HG03025 (cell line): ENCODE measurements around the gene C1R.

Experiments used
- ATAC-seq: cut with Tn5 transposase; IDR thresholded peaks from one replicate; pipeline ENCODE4 v1.9.1; 2021; ENCODE audit warnings: mild to moderate bottlenecking, moderate library complexity; ENCODE audit not compliant: unreplicated experiment, low FRiP score

The C1R gene

DNA sequence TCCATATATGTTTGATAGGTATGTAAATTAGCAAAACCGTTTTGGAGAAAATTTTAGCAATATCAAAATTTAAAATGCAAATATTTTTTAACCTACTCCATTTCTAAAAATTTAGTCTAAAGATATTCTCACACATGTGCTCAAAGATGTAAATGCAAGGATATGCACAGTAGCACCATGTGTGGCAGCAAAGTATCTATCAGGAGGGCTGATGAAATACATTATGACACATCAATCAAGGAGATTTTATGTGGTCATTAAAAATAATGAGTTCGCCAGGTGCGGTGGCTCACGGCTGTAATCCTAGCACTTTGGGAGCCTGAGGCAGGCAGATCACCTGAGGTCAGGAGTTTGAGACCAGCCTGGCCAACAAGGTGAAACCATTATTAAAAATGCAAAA lies 8.0 kb upstream of the C1R start:
- ATAC-seq = no peak

DNA sequence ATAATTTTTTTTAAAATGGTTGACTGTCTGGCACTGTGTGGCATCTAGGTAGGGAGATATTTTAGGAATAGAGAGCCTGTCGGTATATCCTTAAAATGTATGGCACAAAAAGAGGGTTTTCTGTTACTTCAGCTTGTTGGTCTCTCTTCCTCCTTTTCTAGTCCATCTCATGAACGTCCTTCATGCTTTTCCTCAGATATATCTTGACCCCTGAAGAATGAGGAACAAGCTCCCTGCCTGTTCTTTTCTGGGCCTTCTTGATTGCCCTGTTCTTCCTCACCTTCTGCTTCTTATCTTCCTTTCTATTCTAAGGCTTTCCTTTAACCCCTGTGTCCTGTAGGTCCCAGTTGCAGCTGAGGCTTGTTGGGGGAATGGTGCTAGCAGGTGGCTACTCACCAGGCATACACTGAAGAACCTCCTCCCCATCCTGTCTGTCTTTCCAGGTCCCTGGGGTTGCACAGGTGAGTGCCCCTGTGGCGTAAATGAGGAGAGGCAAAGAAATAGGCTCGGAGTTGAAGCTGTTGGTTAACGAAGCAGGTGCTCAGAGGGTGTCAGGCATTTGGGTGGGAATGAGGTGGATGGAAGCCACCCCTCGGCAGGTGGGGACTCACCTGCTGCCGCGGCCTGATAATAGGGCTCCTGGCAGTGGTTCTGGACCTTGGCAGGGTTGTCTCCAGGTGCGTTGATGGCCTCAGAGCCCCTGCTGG lies 7.2 kb upstream of the C1R start:
- ATAC-seq = no peak

GRCh38 chr12:7096979-7097378 lies 4.7 kb upstream of the C1R start:
- no peak for ATAC-seq

- ATAC-seq = no peak
Observed at GRCh38 chr12:7096006-7096932, 4.0 kb upstream of the C1R start.

DNA sequence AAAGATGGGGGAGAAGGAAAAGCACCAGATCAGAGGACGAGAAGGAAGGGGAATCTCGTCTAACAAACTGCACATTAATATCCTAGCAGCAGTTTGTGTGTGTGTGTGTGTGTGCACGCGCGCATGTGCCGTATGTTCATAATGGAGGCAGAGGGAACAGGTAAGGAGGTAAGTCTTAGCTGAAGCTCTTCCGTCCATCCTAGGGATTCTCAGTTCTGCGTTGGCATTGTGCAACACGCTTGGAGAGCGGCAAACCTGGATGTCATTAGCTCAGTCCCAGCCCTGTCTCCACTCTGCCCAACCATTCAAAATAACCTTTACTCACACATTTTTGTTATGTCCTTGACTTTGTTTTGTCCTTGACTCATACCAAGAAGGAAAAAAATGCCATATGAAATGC lies 1.6 kb upstream of the C1R start:
- ATAC-seq = no peak

DNA sequence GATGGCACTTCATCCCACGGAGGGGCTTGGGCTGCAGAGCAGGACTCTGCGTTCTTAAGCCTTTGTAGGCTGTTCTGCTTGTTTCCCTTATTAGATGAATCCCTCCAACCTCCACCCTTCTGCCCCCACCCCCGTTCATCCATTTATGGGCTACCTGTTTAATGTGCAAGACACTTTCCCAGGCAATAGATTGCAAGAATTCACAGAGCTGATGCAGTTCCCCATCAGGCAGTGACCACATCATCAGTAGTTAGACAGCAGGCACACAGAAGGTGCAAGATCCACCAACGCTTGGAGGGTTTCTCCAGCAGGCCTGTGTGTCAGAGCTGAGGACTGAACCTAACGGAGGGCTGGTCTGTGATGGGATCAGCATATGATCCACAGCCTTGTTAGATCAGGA lies 1.2 kb upstream of the C1R start:
- no peak for ATAC-seq

DNA sequence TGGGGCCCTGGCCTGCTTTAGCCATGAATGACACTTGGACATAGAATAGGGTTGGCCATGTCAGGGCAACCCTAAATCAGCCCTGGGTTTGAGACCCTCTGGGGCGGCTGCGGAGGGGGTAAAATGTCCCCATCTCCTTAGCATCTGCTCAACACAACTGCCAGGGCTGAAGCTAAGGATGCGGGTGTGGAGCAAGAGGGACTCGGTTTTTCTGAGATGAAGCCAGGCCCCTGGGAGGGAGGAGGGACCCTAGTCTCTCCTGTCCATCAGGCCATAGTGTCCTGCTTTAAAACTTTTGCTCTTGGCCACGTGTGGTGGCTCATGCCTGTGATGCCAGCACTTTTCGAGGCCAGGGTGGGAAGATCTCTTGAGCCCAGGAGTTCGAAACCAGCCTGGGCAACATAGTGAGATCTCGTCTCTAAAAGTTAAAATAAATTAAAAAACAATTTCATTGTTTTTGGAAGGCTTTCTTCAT lies 778 bp upstream of the C1R start:
- no peak for ATAC-seq

DNA sequence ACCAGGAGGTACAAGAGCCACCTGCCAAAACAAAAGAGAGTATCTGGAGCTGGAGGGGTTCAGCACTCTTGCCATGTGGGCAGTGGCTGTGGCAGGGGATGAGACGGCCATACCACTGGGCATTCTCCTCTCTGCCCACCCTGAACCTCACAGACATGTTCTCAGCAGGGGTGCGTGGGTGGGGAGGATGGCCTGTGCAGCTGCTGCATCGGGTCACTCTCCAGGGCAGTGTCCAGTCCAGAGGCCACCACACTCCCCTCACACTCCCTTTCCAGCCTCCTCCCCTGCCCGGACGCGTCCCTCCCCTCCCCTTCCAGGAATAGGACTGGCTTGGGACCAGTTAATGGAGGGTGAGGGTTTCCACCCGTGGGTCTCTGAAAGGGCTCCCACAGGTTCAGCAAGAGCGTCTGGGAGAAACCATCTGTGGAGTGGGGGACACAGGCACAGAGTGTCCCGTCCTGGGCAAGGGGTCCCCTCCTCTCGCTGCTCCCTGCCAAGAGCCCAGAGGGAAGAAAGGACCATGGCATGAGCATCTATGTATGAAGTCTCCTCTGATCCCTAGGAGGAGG lies 501 bp downstream of the C1R start:
- no peak for ATAC-seq

DNA sequence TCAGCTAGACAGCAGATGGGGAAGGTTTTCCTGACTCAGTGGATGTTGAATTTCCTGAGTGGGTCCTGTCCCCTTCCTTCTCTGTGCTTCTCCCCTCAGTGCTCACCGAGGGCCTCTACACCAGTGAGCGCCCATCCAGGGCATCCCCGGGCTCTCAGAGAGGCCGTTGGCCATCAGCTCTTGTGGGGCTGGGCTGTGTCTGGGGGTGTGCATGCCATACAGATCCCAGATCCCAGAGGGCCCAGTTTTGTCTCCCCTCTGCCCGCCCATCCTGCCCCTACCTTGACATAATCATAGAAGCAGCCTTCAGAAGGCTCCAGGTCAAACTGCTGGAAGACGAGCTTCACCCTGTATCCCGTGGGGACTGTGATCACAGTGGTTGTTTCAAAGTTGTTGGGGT lies 1.1 kb downstream of the C1R start:
- no peak for ATAC-seq

DNA sequence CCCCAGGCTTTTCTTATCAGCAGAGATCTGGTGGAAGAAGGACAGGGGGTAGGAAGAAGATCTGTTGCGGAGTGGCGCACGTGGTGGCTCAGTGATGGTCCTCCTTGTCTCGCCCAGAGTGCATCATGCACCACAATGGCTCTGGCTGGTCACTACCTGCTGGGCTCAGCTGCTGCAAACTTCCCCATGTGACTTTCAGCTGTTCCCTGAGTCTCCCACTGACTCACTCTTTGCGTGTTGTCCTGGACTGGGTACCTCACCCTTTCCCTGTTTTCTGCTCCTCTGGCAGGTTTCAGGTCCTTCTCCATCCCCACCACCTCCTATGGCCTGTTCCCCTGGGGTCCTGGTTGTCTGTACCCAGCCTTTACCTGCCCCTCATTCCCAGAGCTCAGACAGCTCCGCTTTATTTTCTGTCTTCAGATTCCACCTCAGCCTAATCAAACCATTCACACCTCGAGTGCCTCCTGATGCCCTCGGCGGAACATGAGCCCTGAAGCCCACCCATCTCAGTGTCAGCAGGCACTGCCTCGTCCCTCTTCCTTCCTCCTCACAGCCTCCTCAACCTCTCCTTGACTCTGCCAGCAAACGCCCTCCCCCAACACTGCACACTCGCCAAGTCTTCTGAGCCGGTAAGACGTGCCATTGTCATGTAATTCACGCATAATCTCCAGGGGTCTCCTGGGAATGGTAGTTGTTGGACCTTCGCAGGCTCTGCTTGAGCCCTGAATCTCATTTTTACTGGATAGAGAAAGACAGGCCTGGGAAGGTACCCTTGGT lies 1.8 kb downstream of the C1R start:
- ATAC-seq = no peak

DNA sequence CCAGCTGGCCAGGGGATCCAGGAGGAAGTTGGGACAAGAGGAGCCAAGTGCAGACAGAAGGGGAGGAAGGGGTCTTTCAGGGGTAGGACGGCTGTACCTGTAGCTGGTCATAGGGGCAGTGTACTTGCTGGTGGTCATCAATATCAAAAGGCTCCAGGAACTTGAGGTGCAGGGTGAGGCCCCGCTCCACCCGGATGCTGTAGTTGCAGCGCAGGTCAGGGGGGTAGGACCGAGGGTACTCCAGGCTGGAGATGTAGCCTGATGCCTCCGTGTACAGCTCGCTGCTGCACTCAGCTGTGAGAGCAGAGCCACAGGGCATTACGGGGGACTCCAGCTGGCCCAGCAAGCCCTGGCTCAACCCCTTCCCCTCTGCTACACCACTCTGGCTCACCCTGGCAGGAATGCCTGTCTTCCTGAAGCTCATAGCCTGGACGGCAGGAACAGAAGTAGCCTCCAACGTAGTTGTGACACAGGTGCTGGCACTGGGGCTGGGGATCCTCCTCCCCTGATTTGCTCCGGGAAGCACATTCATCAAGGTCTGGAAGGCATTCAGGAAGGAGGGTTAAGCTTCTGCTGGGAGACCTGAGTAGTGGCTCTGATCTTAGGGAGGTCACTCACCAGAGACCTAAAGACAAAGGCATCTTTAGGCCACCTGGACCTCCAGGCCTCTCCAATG lies 2.9 kb downstream of the C1R start:
- ATAC-seq = no peak

GRCh38 chr12:7083125-7083524 lies 9.1 kb downstream of the C1R start:
- ATAC-seq = no peak

DNA sequence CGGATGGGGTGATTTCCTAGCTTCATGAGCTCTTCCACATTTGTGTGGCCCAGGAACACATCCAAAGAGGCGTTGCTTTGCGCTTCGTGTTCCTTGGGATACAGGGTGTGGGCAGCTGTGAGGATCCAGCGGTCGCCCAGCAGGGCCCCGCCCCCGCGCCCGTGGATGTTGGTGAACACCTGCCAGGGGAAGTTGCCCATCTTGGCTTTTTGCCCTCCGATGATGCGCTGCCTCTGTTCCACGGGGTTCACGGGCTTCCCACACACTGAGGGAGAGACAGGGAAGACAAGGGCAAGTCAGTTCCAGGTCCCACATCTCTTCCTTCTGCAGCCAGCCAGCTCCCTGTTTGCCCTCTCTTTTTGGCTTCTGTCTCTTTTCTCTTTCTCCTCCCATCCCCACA lies 11.2 kb downstream of the C1R start:
- ATAC-seq = no peak

DNA sequence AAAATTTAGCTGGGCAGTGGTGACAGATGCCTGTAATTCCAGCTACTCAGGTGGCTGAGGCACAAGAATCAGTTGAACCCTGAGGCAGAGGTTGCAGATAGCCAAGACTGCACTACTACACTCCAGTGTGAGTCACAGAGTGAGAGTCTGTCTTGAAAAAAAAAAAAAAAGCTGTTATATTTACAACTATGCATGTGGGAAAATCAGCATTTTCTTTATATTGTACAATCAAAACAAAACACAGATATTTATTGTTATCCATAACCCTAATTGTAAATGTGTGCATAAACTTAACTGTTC lies 12.5 kb downstream of the C1R start:
- ATAC-seq = no peak

GRCh38 chr12:7078163-7078562 lies 14.1 kb downstream of the C1R start:
- ATAC-seq = no peak

DNA sequence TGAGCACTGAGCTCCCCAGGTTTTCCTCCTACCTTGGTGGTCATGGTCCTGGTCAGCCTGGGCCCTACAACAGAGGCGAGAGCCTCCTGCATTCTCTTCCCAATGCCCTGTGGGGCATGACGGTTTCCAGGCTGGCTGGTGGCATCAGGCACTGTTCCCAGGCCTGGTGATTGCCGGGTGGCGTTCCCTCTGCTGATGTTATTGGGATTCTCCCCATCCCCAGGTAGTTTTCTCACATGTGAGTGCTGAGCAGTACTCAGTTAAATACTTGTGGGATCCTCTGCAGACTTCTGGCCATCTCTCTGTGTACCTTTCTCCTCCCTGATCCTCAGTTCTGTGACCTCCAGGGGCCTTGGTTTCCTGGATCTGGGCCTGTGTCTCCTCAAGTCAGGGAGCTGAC lies 15.8 kb downstream of the C1R start:
- no peak for ATAC-seq

GRCh38 chr12:7075939-7076338 lies 16.3 kb downstream of the C1R start:
- ATAC-seq = no peak

- ATAC-seq = no peak
Observed at GRCh38 chr12:7075518-7075917, 16.7 kb downstream of the C1R start.

- no peak for ATAC-seq
Observed at GRCh38 chr12:7073946-7074345, 18.3 kb downstream of the C1R start.

DNA sequence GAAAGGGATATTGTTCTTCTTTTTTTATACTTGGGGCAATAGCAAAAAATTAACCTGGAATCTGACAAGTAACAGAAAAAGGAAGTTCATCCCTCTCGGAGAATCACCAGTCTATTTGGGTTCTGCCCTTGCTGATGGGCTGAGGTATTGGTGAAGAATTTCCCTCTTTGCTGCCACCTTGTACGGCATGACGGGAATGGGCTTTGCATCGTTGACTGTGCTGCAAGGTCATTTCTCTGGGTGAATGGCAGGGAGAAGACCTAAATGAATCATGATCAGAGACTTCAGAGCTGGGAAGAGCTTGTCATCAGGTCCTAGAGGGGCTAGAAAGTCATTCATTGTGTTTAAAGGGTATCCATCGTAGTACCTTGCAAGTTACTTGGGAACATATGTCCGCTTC lies 19.7 kb downstream of the C1R start:
- no peak for ATAC-seq
